ENCODE results near the gene DNAJB2. TPM values are rescaled to one million over a fixed set of nuclear protein-coding genes. Genes with fewer than 3 reads are reported as not detected.

Gene DNAJB2
- polyA plus RNA-seq, 1 of the 3 experiments (the other 2 are of a cell fraction) = 39.9 TPM

- Histone ChIP-seq H3K9ac (no peak overlapping the region), H3K27me3 (ENCODE audit: insufficient read depth) (no peaks in the 10 kb centered on the region), H2AFZ (ENCODE audit: low read depth) (no peak overlapping the region), H3K36me3 (replicated peaks in 1 of 2; ENCODE audit: control insufficient read depth in 1 of 2, insufficient read depth in 2 of 2, low read length in 1 of 2) (peaks cover 0 to 8% of the 10 kb centered on the region in 2 experiments), H4K20me1 (ENCODE audit: insufficient read depth) (no peaks in the 10 kb centered on the region), H3K4me2 (peak overlapping the region; percentile 66; the same call in 1 of the 2 replicates), H3K4me3 (ENCODE audit: low read depth in 2 of 2, low read length in 1 of 2) (no peak overlapping the region), H3K9me3 (no peaks in the 10 kb centered on the region), H3K27ac (ENCODE audit: low read depth in 2 of 2, low read length in 1 of 2) (peak overlapping the region; percentile 9 to 46; a peak in 1 of 4 replicates), H3K9me2 (no peaks in the 10 kb centered on the region), H3K79me2 (ENCODE audit: insufficient read depth) (no peaks in the 10 kb centered on the region), H3K4me1 (ENCODE audit: control insufficient read depth in 1 of 2, insufficient read depth in 2 of 2, low read depth in 1 of 2, low read length in 1 of 2) (peaks cover 4 to 8% of the 10 kb centered on the region in 2 experiments; a peak in 1 of 4 replicates), H3F3A (replicated peaks; ENCODE audit: insufficient read depth) (peaks cover 12% of the 10 kb centered on the region)
- POLR2A ChIA-PET = interaction anchor here (0.9 kb wide), 1 partner anchor 10 kb away, joined by 3 read pairs; the partner anchor contains the start of gene DNAJB2
- TF ChIP-seq EP300 (IDR thresholded peaks at IDR 0.05; ENCODE audit: borderline replicate concordance in 1 of 2, low read depth in 1 of 2, low read length in 1 of 2) (no peak), JUND (IDR thresholded peaks at IDR 0.05) (no peak), YY1 (IDR thresholded peaks at IDR 0.05; ENCODE audit: low read depth) (no peak), RAD21 (IDR thresholded peaks at IDR 0.05; ENCODE audit: low read length) (no peak), RXRA (IDR thresholded peaks at IDR 0.05; ENCODE audit: borderline replicate concordance, low read depth) (no peak), ELF1 (IDR thresholded peaks at IDR 0.05) (no peak), EZH2phosphoT487 (IDR thresholded peaks at IDR 0.05; ENCODE audit: borderline replicate concordance, low read depth) (no peak), GABPA (IDR thresholded peaks at IDR 0.05; ENCODE audit: low read depth) (no peak), CHD2 (IDR thresholded peaks at IDR 0.05; ENCODE audit: low read length, partially characterized antibody) (no peak)
- TF ChIP-seq, protein P1, sequence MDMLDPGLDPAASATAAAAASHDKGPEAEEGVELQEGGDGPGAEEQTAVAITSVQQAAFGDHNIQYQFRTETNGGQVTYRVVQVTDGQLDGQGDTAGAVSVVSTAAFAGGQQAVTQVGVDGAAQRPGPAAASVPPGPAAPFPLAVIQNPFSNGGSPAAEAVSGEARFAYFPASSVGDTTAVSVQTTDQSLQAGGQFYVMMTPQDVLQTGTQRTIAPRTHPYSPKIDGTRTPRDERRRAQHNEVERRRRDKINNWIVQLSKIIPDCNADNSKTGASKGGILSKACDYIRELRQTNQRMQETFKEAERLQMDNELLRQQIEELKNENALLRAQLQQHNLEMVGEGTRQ (IDR thresholded peaks at IDR 0.05; ENCODE audit: borderline replicate concordance, low read depth, low read length) = no peak
- TF ChIP-seq, protein P2, sequence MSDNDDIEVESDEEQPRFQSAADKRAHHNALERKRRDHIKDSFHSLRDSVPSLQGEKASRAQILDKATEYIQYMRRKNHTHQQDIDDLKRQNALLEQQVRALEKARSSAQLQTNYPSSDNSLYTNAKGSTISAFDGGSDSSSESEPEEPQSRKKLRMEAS (IDR thresholded peaks at IDR 0.05; ENCODE audit: low read depth) = no peak
- TF ChIP-seq, protein P3, sequence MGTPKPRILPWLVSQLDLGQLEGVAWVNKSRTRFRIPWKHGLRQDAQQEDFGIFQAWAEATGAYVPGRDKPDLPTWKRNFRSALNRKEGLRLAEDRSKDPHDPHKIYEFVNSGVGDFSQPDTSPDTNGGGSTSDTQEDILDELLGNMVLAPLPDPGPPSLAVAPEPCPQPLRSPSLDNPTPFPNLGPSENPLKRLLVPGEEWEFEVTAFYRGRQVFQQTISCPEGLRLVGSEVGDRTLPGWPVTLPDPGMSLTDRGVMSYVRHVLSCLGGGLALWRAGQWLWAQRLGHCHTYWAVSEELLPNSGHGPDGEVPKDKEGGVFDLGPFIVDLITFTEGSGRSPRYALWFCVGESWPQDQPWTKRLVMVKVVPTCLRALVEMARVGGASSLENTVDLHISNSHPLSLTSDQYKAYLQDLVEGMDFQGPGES (IDR thresholded peaks at IDR 0.05; ENCODE audit: low read depth, low read length) = no peak
- TF ChIP-seq, protein P4, sequence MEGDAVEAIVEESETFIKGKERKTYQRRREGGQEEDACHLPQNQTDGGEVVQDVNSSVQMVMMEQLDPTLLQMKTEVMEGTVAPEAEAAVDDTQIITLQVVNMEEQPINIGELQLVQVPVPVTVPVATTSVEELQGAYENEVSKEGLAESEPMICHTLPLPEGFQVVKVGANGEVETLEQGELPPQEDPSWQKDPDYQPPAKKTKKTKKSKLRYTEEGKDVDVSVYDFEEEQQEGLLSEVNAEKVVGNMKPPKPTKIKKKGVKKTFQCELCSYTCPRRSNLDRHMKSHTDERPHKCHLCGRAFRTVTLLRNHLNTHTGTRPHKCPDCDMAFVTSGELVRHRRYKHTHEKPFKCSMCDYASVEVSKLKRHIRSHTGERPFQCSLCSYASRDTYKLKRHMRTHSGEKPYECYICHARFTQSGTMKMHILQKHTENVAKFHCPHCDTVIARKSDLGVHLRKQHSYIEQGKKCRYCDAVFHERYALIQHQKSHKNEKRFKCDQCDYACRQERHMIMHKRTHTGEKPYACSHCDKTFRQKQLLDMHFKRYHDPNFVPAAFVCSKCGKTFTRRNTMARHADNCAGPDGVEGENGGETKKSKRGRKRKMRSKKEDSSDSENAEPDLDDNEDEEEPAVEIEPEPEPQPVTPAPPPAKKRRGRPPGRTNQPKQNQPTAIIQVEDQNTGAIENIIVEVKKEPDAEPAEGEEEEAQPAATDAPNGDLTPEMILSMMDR (IDR thresholded peaks at IDR 0.05) = no peak
- TF ChIP-seq, protein P5, sequence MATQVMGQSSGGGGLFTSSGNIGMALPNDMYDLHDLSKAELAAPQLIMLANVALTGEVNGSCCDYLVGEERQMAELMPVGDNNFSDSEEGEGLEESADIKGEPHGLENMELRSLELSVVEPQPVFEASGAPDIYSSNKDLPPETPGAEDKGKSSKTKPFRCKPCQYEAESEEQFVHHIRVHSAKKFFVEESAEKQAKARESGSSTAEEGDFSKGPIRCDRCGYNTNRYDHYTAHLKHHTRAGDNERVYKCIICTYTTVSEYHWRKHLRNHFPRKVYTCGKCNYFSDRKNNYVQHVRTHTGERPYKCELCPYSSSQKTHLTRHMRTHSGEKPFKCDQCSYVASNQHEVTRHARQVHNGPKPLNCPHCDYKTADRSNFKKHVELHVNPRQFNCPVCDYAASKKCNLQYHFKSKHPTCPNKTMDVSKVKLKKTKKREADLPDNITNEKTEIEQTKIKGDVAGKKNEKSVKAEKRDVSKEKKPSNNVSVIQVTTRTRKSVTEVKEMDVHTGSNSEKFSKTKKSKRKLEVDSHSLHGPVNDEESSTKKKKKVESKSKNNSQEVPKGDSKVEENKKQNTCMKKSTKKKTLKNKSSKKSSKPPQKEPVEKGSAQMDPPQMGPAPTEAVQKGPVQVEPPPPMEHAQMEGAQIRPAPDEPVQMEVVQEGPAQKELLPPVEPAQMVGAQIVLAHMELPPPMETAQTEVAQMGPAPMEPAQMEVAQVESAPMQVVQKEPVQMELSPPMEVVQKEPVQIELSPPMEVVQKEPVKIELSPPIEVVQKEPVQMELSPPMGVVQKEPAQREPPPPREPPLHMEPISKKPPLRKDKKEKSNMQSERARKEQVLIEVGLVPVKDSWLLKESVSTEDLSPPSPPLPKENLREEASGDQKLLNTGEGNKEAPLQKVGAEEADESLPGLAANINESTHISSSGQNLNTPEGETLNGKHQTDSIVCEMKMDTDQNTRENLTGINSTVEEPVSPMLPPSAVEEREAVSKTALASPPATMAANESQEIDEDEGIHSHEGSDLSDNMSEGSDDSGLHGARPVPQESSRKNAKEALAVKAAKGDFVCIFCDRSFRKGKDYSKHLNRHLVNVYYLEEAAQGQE (IDR thresholded peaks at IDR 0.05; ENCODE audit: low read depth, low read length) = no peak
- 86% methylated on average over 5 of the region's 6 CpGs for WGBS (ENCODE audit: low lambda C conversion rate)
- DNase-seq = no peak
- CTCF ChIA-PET = interaction anchor here (1.3 to 9.0 kb wide), 4 partner anchors 10 to 129 kb away, joined by 3 to 312 read pairs (median 4); partner anchors contain the start of gene DNAJB2
Measured at GRCh38 chr2:219289195-219289536, 10.0 kb downstream of the DNAJB2 start.
